ENCODE data around the gene ELOVL4.

DNA sequence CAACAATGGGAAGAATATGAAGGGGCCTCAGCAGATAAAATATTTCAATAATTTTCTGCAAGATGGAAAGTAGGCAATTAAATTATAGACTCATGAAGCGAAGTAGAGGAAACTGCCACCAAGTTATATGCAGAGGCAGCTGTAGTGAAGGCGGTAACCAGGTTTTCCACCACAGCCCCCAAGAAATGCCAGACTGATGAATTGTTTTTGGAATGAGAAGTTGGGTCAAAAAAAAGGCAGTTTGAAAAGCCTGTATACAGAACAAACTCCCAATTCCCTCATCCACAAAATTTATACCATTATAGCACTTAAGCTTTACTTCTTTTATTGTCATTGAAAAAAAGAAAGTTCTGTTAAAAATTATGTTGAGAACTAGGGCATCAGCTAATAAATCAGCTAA is 45.3 kb downstream of the ELOVL4 start:
- TF ChIP-seq, protein P1, sequence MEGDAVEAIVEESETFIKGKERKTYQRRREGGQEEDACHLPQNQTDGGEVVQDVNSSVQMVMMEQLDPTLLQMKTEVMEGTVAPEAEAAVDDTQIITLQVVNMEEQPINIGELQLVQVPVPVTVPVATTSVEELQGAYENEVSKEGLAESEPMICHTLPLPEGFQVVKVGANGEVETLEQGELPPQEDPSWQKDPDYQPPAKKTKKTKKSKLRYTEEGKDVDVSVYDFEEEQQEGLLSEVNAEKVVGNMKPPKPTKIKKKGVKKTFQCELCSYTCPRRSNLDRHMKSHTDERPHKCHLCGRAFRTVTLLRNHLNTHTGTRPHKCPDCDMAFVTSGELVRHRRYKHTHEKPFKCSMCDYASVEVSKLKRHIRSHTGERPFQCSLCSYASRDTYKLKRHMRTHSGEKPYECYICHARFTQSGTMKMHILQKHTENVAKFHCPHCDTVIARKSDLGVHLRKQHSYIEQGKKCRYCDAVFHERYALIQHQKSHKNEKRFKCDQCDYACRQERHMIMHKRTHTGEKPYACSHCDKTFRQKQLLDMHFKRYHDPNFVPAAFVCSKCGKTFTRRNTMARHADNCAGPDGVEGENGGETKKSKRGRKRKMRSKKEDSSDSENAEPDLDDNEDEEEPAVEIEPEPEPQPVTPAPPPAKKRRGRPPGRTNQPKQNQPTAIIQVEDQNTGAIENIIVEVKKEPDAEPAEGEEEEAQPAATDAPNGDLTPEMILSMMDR (IDR thresholded peaks at IDR 0.05), result no peak
- no peak for TF ChIP-seq POLR2A (IDR thresholded peaks at IDR 0.05)
